ENCODE data around the gene FXYD5. TPM values are rescaled to one million over a fixed set of nuclear protein-coding genes. Genes with fewer than 3 reads are reported as not detected.

Gene FXYD5
- total and polyA plus RNA-seq, 7 experiments from 2014 or later = 362 to 575 (median 407) TPM

- Histone ChIP-seq H3K27ac (ENCODE audit: low read depth, low read length) (no peak overlapping the region), H3K27me3 (ENCODE audit: control insufficient read depth in 2 of 2, insufficient read depth in 2 of 2, low read length in 2 of 2) (no peaks in the 10 kb centered on the region), H3K9me3 (ENCODE audit: control insufficient read depth in 2 of 3, low read length in 3 of 3) (no peaks in the 10 kb centered on the region), H3K4me1 (ENCODE audit: control insufficient read depth in 2 of 2, insufficient read depth in 2 of 2, low read length in 2 of 2) (no peaks in the 10 kb centered on the region), H3K36me3 (ENCODE audit: control insufficient read depth in 2 of 3, insufficient read depth in 3 of 3, low read length in 3 of 3) (no peaks in the 10 kb centered on the region), H3K4me3 (ENCODE audit: low read length) (no peak overlapping the region)
- Mint-ChIP-seq H3K36me3 (peaks cover 0 to 4% (median 0%) of the 10 kb centered on the region in 5 donors), H3K4me1 (peaks cover 4 to 8% (median 5%) of the 10 kb centered on the region in 7 donors), H3K27me3 (no peaks in the 10 kb centered on the region), H3K4me3 (no peak overlapping the region), H3K9me3 (peaks cover 0 to 11% (median 0%) of the 10 kb centered on the region in 11 donors), H3K27ac (no peak overlapping the region)
- ATAC-seq (no peak), DNase-seq (no peak)
- CTCF ChIA-PET = no interaction called here
- intact Hi-C loops (cut with micrococcal nuclease) = no loop called here
- POLR2A ChIA-PET = no interaction called here
Observed at GRCh38 chr19:35130761-35131720, 23.5 kb upstream of the FXYD5 start.

GRCh38 chr19:35132254-35132653 is 22.3 kb upstream of the FXYD5 start:
- Mint-ChIP-seq H3K27ac (no peak overlapping the region), H3K27me3 (peaks cover 0 to 3% (median 0%) of the 10 kb centered on the region in 5 donors), H3K4me3 (no peak overlapping the region), H3K36me3 (peaks cover 0 to 4% (median 0%) of the 10 kb centered on the region in 5 donors), H3K9me3 (peaks cover 0 to 11% (median 0%) of the 10 kb centered on the region in 11 donors), H3K4me1 (peaks cover 4 to 8% (median 5%) of the 10 kb centered on the region in 7 donors)
- Histone ChIP-seq H3K4me1 (ENCODE audit: control insufficient read depth in 2 of 2, insufficient read depth in 2 of 2, low read length in 2 of 2) (no peaks in the 10 kb centered on the region), H3K27ac (ENCODE audit: low read depth, low read length) (no peak overlapping the region), H3K27me3 (ENCODE audit: control insufficient read depth in 2 of 2, insufficient read depth in 2 of 2, low read length in 2 of 2) (no peaks in the 10 kb centered on the region), H3K4me3 (ENCODE audit: low read length) (no peak overlapping the region), H3K9me3 (ENCODE audit: control insufficient read depth in 2 of 3, low read length in 3 of 3) (no peaks in the 10 kb centered on the region), H3K36me3 (ENCODE audit: control insufficient read depth in 2 of 3, insufficient read depth in 3 of 3, low read length in 3 of 3) (no peaks in the 10 kb centered on the region)
- intact Hi-C loops (cut with micrococcal nuclease) = no loop called here
- POLR2A ChIA-PET = no interaction called here
- DNase-seq = no peak
- CTCF ChIA-PET = no interaction called here
- ATAC-seq = no peak

- DNase-seq = no peak
- H3K4me3 ChIP-seq (ENCODE audit: low read length) = no peak overlapping the region
- no peak for ATAC-seq
- no peak overlapping the region for H3K27ac Mint-ChIP-seq
- H3K27ac ChIP-seq (ENCODE audit: low read depth, low read length) = no peak overlapping the region
- peaks cover 0 to 11% (median 0%) of the 10 kb centered on the region in 11 donors for H3K9me3 Mint-ChIP-seq
- CTCF ChIA-PET = interaction anchor here (1.1 kb wide), 1 partner anchor 12 kb away, joined by 6 read pairs; no protein-coding TSS in a partner anchor
- H3K9me3 ChIP-seq (ENCODE audit: control insufficient read depth in 2 of 3, low read length in 3 of 3) = no peaks in the 10 kb centered on the region
- POLR2A ChIA-PET = no interaction called here
- H3K36me3 ChIP-seq (ENCODE audit: control insufficient read depth in 2 of 3, insufficient read depth in 3 of 3, low read length in 3 of 3) = no peaks in the 10 kb centered on the region
- intact Hi-C loops (cut with micrococcal nuclease) = no loop called here
- no peaks in the 10 kb centered on the region for H3K4me1 ChIP-seq (ENCODE audit: control insufficient read depth in 2 of 2, insufficient read depth in 2 of 2, low read length in 2 of 2)
- H3K27me3 Mint-ChIP-seq = peaks cover 0 to 9% (median 0%) of the 10 kb centered on the region in 5 donors
- H3K4me3 Mint-ChIP-seq = no peak overlapping the region
- H3K36me3 Mint-ChIP-seq = peaks cover 0 to 4% (median 0%) of the 10 kb centered on the region in 5 donors
- H3K4me1 Mint-ChIP-seq = peaks cover 4 to 11% (median 5%) of the 10 kb centered on the region in 7 donors
- H3K27me3 ChIP-seq (ENCODE audit: control insufficient read depth in 2 of 2, insufficient read depth in 2 of 2, low read length in 2 of 2) = no peaks in the 10 kb centered on the region
Observed at GRCh38 chr19:35133826-35134225, 20.7 kb upstream of the FXYD5 start.

- DNase-seq (no peak), ATAC-seq (no peak)
- H3K27me3 ChIP-seq (ENCODE audit: control insufficient read depth in 2 of 2, insufficient read depth in 2 of 2, low read length in 2 of 2) = no peaks in the 10 kb centered on the region
- peaks cover 0 to 11% (median 0%) of the 10 kb centered on the region in 5 donors for H3K27me3 Mint-ChIP-seq
- POLR2A ChIA-PET = no interaction called here
- H3K9me3 Mint-ChIP-seq = peaks cover 0 to 11% (median 0%) of the 10 kb centered on the region in 11 donors
- no peak within 1 kb of the TSS for H3K4me3 ChIP-seq (ENCODE audit: low read length)
- H3K4me1 ChIP-seq (ENCODE audit: control insufficient read depth in 2 of 2, insufficient read depth in 2 of 2, low read length in 2 of 2) = no peaks in the 10 kb centered on the region
- no peak within 1 kb of the TSS for H3K27ac ChIP-seq (ENCODE audit: low read depth, low read length)
- H3K36me3 ChIP-seq (ENCODE audit: control insufficient read depth in 2 of 3, insufficient read depth in 3 of 3, low read length in 3 of 3) = no peaks in the 10 kb centered on the region
- no peak within 1 kb of the TSS for H3K27ac Mint-ChIP-seq
- peak within 1 kb of the TSS in 1 of 10 donors; percentile 4 for H3K4me3 Mint-ChIP-seq
- CTCF ChIA-PET = interaction anchor here (1.1 to 1.5 kb wide), 2 partner anchors 11 to 20 kb away, joined by 5 to 6 read pairs; partner anchors contain the start of gene FXYD5
- H3K36me3 Mint-ChIP-seq = peaks cover 0 to 4% (median 0%) of the 10 kb centered on the region in 5 donors
- peaks cover 4 to 11% (median 5%) of the 10 kb centered on the region in 7 donors for H3K4me1 Mint-ChIP-seq
- no peaks in the 10 kb centered on the region for H3K9me3 ChIP-seq (ENCODE audit: control insufficient read depth in 2 of 3, low read length in 3 of 3)
- intact Hi-C loops (cut with micrococcal nuclease) = loop anchor here (1.0 kb wide), 2 partner anchors 20 to 67 kb away; no protein-coding TSS in a partner anchor
Observed at GRCh38 chr19:35134601-35135242, 19.8 kb upstream of the FXYD5 start, which contains the start of gene LGI4. LGI4 (minus strand) TSS chr19:35135059; CDS start chr19:35134680, 379 bp downstream.

- Mint-ChIP-seq H3K27ac (no peak overlapping the region), H3K4me3 (no peak overlapping the region), H3K4me1 (peaks cover 4 to 13% (median 6%) of the 10 kb centered on the region in 7 donors), H3K27me3 (peaks cover 0 to 11% (median 0%) of the 10 kb centered on the region in 5 donors), H3K36me3 (peaks cover 0 to 4% (median 0%) of the 10 kb centered on the region in 5 donors), H3K9me3 (peaks cover 0 to 11% (median 0%) of the 10 kb centered on the region in 11 donors)
- intact Hi-C loops (cut with micrococcal nuclease) = loop anchor here (1.0 kb wide), 2 partner anchors 21 to 68 kb away; no protein-coding TSS in a partner anchor
- peak; percentile 88 for ATAC-seq
- CTCF ChIA-PET = interaction anchor here (0.6 to 1.7 kb wide), 6 partner anchors 19 to 312 kb away, joined by 3 to 7 read pairs (median 3); partner anchors contain the start of genes FXYD3 and FXYD5
- H3K4me1 ChIP-seq (ENCODE audit: control insufficient read depth in 2 of 2, insufficient read depth in 2 of 2, low read length in 2 of 2) = peaks cover 0 to under 1% of the 10 kb centered on the region in 2 donors
- peak in 8 of 9 donors; percentile 41 to 74 (median 51) for DNase-seq
- no peaks in the 10 kb centered on the region for H3K9me3 ChIP-seq (ENCODE audit: control insufficient read depth in 2 of 3, low read length in 3 of 3)
- POLR2A ChIA-PET = interaction anchor here (1.2 to 1.4 kb wide), 2 partner anchors 11 to 38 kb away, joined by 3 read pairs; no protein-coding TSS in a partner anchor
- H3K4me3 ChIP-seq (ENCODE audit: low read length) = no peak overlapping the region
- H3K36me3 ChIP-seq (ENCODE audit: control insufficient read depth in 2 of 3, insufficient read depth in 3 of 3, low read length in 3 of 3) = no peaks in the 10 kb centered on the region
- no peaks in the 10 kb centered on the region for H3K27me3 ChIP-seq (ENCODE audit: control insufficient read depth in 2 of 2, insufficient read depth in 2 of 2, low read length in 2 of 2)
- H3K27ac ChIP-seq (ENCODE audit: low read depth, low read length) = no peak overlapping the region
Observed at GRCh38 chr19:35135389-35135909, 19.1 kb upstream of the FXYD5 start.

- H3K4me1 ChIP-seq (ENCODE audit: control insufficient read depth in 2 of 2, insufficient read depth in 2 of 2, low read length in 2 of 2) = peaks cover 4 to 7% of the 10 kb centered on the region in 2 donors
- H3K27ac ChIP-seq (ENCODE audit: low read depth, low read length) = no peak overlapping the region
- no peaks in the 10 kb centered on the region for H3K27me3 ChIP-seq (ENCODE audit: control insufficient read depth in 2 of 2, insufficient read depth in 2 of 2, low read length in 2 of 2)
- peaks cover 0 to 13% (median 0%) of the 10 kb centered on the region in 5 donors for H3K27me3 Mint-ChIP-seq
- intact Hi-C loops (cut with micrococcal nuclease) = no loop called here
- no peak for DNase-seq
- H3K36me3 ChIP-seq (ENCODE audit: control insufficient read depth in 2 of 3, insufficient read depth in 3 of 3, low read length in 3 of 3) = no peaks in the 10 kb centered on the region
- no peak overlapping the region for H3K4me3 Mint-ChIP-seq
- H3K9me3 Mint-ChIP-seq = peaks cover 0 to 11% (median 0%) of the 10 kb centered on the region in 11 donors
- H3K36me3 Mint-ChIP-seq = peaks cover 0 to 4% (median 0%) of the 10 kb centered on the region in 5 donors
- no peak overlapping the region for H3K27ac Mint-ChIP-seq
- ATAC-seq = no peak
- H3K4me1 Mint-ChIP-seq = peaks cover 10 to 19% (median 13%) of the 10 kb centered on the region in 7 donors
- ChIA-PET CTCF (interaction anchor here (0.8 to 1.7 kb wide), 6 partner anchors 18 to 72 kb away, joined by 3 to 7 read pairs (median 3); partner anchors contain the start of genes FXYD3 and FXYD5), POLR2A (interaction anchor here (1.2 to 1.4 kb wide), 2 partner anchors 12 to 37 kb away, joined by 3 read pairs; no protein-coding TSS in a partner anchor)
- H3K4me3 ChIP-seq (ENCODE audit: low read length) = no peak overlapping the region
- H3K9me3 ChIP-seq (ENCODE audit: control insufficient read depth in 2 of 3, low read length in 3 of 3) = no peaks in the 10 kb centered on the region
Observed at GRCh38 chr19:35136231-35136630, 18.3 kb upstream of the FXYD5 start.

Data from naive thymus-derived CD4-positive, alpha-beta T cell (primary cell).